A673 (cell line): Measurements from ENCODE around the gene LTC4S. TPM values are rescaled to one million over a fixed set of nuclear protein-coding genes. Genes with fewer than 3 reads are reported as not detected.

Source experiments
- BruUV-seq: library from RNA; stranded (reverse); fragments of 400-500 nt; replicated peaks from 2 replicates; lab custom pipeline; 2021; lab: Mats Ljungman, UMichigan
- CTCF ChIA-PET: fragments of 300-600 bp; sonication (Branson Sonifier 250); formaldehyde crosslinking; loops from one replicate; lab custom pipeline; 2022; ENCODE audit warnings: antibody characterized with exemption; lab: Charles Lee
- POLR2A ChIA-PET: fragments of 300-600 bp; sonication (Branson Sonifier 250); formaldehyde crosslinking; loops from one replicate; lab custom pipeline; 2022; ENCODE audit warnings: antibody characterized with exemption; ENCODE audit not compliant: low non-redundant PET; lab: Charles Lee
- DNase-seq: peaks from one replicate; pipeline ENCODE4 v3.0.0-alpha.2; 2015; ENCODE audit warnings: low spot score
- H3K27ac ChIP-seq: fragments of 200-600 bp; sonication (generic); 2 replicates; pipeline ENCODE4 v1.5.1; 2016; ENCODE audit warnings: mixed run types, low read depth, mild to moderate bottlenecking, mixed read lengths, antibody characterized with exemption, low read length; ENCODE audit not compliant: poor library complexity, severe bottlenecking
- H3K27me3 ChIP-seq: fragments of 200-600 bp; sonication (generic); replicated peaks from 2 replicates; pipeline ENCODE4 v1.6.1; 2017; ENCODE audit warnings: mixed run types, low read depth, mild to moderate bottlenecking, mixed read lengths, antibody characterized with exemption, low read length; ENCODE audit not compliant: insufficient read depth, poor library complexity
- H3K36me3 ChIP-seq: fragments of 200-600 bp; sonication (generic); 2 replicates; pipeline ENCODE4 v1.6.1; 2016; ENCODE audit warnings: mixed run types, mild to moderate bottlenecking, mixed read lengths, antibody characterized with exemption, low read length; ENCODE audit not compliant: insufficient read depth, poor library complexity, severe bottlenecking
- H3K4me1 ChIP-seq: fragments of 200-600 bp; sonication (generic); 2 replicates; pipeline ENCODE4 v1.6.1; 2017; ENCODE audit warnings: mixed run types, mild to moderate bottlenecking, mixed read lengths, antibody characterized with exemption, low read length; ENCODE audit not compliant: insufficient read depth, poor library complexity, severe bottlenecking
- H3K4me3 ChIP-seq: fragments of 200-600 bp; sonication (generic); 2 replicates; pipeline ENCODE4 v1.5.1; 2016; ENCODE audit warnings: low read depth, mixed run types, mild to moderate bottlenecking, mixed read lengths, low read length; ENCODE audit not compliant: poor library complexity, severe bottlenecking
- H3K9me3 ChIP-seq: fragments of 200-600 bp; sonication (generic); 2 replicates; pipeline ENCODE4 v1.6.1; 2016; ENCODE audit warnings: mixed run types, low read depth, mild to moderate bottlenecking, mixed read lengths, antibody characterized with exemption, low read length; ENCODE audit not compliant: poor library complexity, severe bottlenecking
- CTCF ChIP-seq: fragments of 300-800, 200-600 bp; sonication (generic); conservative IDR thresholded peaks from 2 replicates; pipeline ENCODE4 v1.5.1; 2017; ENCODE audit warnings: low read depth, mild to moderate bottlenecking, antibody characterized with exemption, low read length, moderate library complexity, mixed read lengths
- EZH2 ChIP-seq: fragments of 200-600 bp; sonication (generic); IDR thresholded peaks from 2 replicates; pipeline ENCODE4 v1.6.1; 2017; ENCODE audit warnings: borderline replicate concordance, low read depth, mild to moderate bottlenecking, mixed read lengths, antibody characterized with exemption, low read length; ENCODE audit not compliant: poor library complexity, severe bottlenecking
- intact Hi-C: fragments of 100-400 bp; cut with micrococcal nuclease; formaldehyde crosslinking; loops from one replicate; pipeline ENCODE4 v1.10.0; 2022; ENCODE audit not compliant: unreplicated experiment
- total RNA-seq: library from RNA; stranded (reverse); gene quantifications from 2 replicates; pipeline ENCODE4 v1.2.3, GENCODE V29; 2021

The LTC4S gene
- total RNA-seq, 1 experiment from 2014 or later = 0.58 TPM

GRCh38 chr5:179820127-179820482 lies 26.3 kb downstream of the LTC4S start:
- TSS peak; percentile 86 for BruUV-seq
- H3K4me1 ChIP-seq = peaks cover 16% of the 10 kb centered on the region
- H3K27ac ChIP-seq = peak overlapping the region; percentile 93
- ChIA-PET POLR2A (no interaction called here), CTCF (no interaction called here)
- intact Hi-C loops = loop anchor here (5.0 kb wide), 1 partner anchor 87 kb away; the partner anchor contains the start of gene TBC1D9B
- no peak for DNase-seq
- TF ChIP-seq EZH2 (no peak), CTCF (no peak)
- H3K9me3 ChIP-seq = no peaks in the 10 kb centered on the region
- peak overlapping the region; percentile 88 for H3K4me3 ChIP-seq
- peaks cover 22% of the 10 kb centered on the region for H3K36me3 ChIP-seq
- no peaks in the 10 kb centered on the region for H3K27me3 ChIP-seq

GRCh38 chr5:179820483-179821297 lies 26.9 kb downstream of the LTC4S start, which contains the start of gene SQSTM1:
Gene SQSTM1 (plus strand): TSS chr5:179820905. CDS start chr5:179820937, 32 bp downstream.
- intact Hi-C loops = loop anchor here (5.0 kb wide), 1 partner anchor 87 kb away; the partner anchor contains the start of gene TBC1D9B
- no peaks in the 10 kb centered on the region for H3K9me3 ChIP-seq
- DNase-seq = peak; percentile 78
- H3K36me3 ChIP-seq = peaks cover 28% of the 10 kb centered on the region
- H3K4me3 ChIP-seq = peak within 1 kb of the TSS; percentile 88
- BruUV-seq = no TSS peak
- TF ChIP-seq EZH2 (no peak), CTCF (no peak)
- ChIA-PET CTCF (no interaction called here), POLR2A (no interaction called here)
- H3K27ac ChIP-seq = peak within 1 kb of the TSS; percentile 93
- no peaks in the 10 kb centered on the region for H3K27me3 ChIP-seq
- H3K4me1 ChIP-seq = peaks cover 16% of the 10 kb centered on the region

GRCh38 chr5:179821298-179822058 lies 27.7 kb downstream of the LTC4S start:
- CTCF ChIA-PET = no interaction called here
- Histone ChIP-seq H3K36me3 (peaks cover 32% of the 10 kb centered on the region), H3K27me3 (no peaks in the 10 kb centered on the region), H3K27ac (peak overlapping the region; percentile 93), H3K4me3 (peak overlapping the region; percentile 88), H3K4me1 (peaks cover 16% of the 10 kb centered on the region), H3K9me3 (no peaks in the 10 kb centered on the region)
- POLR2A ChIA-PET = interaction anchor here (0.8 kb wide), 1 partner anchor 198 kb away, joined by 3 read pairs; the partner anchor contains the start of gene HNRNPH1
- BruUV-seq = no TSS peak
- 0 out of 2 replicates have a peak, but pooled peaks have one; percentile 9 for TF ChIP-seq CTCF
- no peak for TF ChIP-seq EZH2
- DNase-seq = peak; percentile 62
- intact Hi-C loops = loop anchor here (5.0 kb wide), 1 partner anchor 86 kb away; the partner anchor contains the start of gene TBC1D9B
